GM12878 (cell line): Measurements from ENCODE around the gene TCEAL9.

Experiments used
- HDAC2 ChIP-seq: fragments of 200-600 bp; sonication (generic); IDR thresholded peaks from 2 replicates; pipeline ENCODE4 v1.6.1; 2017
- JUNB ChIP-seq: IDR thresholded peaks from 2 replicates; pipeline ENCODE4 v1.6.1; 2016; ENCODE audit warnings: antibody characterized with exemption, mild to moderate bottlenecking
- REST ChIP-seq: IDR thresholded peaks from 2 replicates; pipeline ENCODE4 v1.6.1; 2012; ENCODE audit warnings: mild to moderate bottlenecking, low read depth, low read length
- SMAD1 ChIP-seq: fragments of 450-650 bp; IDR thresholded peaks from 2 replicates; pipeline ENCODE4 v1.6.1; 2018; ENCODE audit warnings: mild to moderate bottlenecking, low read depth; ENCODE audit not compliant: partially characterized antibody
- SREBF2 ChIP-seq: IDR thresholded peaks from 2 replicates; pipeline ENCODE4 v1.6.1; 2012; ENCODE audit warnings: mild to moderate bottlenecking, low read length
- SRF ChIP-seq, 2 experiments: IDR thresholded peaks; 2 replicates each; pipeline ENCODE4 v1.6.1; 2011; ENCODE audit warnings: low read depth in 2 of 2, low read length in 2 of 2, mild to moderate bottlenecking in 1 of 2, moderate library complexity in 1 of 2
- TF ChIP-seq, protein P1 (sequence below): fragments of 450-650 bp; formaldehyde crosslinking; IDR thresholded peaks from 2 replicates; pipeline ENCODE4 v1.4.0; 2022; ENCODE audit warnings: mild to moderate bottlenecking, moderate library complexity
- TF ChIP-seq, protein P2 (sequence below): IDR thresholded peaks from 2 replicates; pipeline ENCODE4 v1.6.1; 2012; ENCODE audit warnings: low read depth, low read length, improper control_type of control experiment
- TF ChIP-seq, protein P3 (sequence below), 3 experiments: IDR thresholded peaks in 2 of 3; conservative IDR thresholded peaks in 1 of 3; 2 replicates each; pipeline ENCODE4 v1.5.1; 2011; ENCODE audit warnings: low read depth in 3 of 3, low read length in 3 of 3, mild to moderate bottlenecking in 3 of 3, control low read depth in 2 of 3, moderate library complexity in 2 of 3, inconsistent platforms in 1 of 3, mixed read lengths in 1 of 3; ENCODE audit not compliant: control insufficient read depth in 2 of 3, insufficient read depth in 1 of 3; ENCODE audit errors: extremely low read depth in 1 of 3

- TF ChIP-seq JUNB = no peak
- TF ChIP-seq, protein P1, sequence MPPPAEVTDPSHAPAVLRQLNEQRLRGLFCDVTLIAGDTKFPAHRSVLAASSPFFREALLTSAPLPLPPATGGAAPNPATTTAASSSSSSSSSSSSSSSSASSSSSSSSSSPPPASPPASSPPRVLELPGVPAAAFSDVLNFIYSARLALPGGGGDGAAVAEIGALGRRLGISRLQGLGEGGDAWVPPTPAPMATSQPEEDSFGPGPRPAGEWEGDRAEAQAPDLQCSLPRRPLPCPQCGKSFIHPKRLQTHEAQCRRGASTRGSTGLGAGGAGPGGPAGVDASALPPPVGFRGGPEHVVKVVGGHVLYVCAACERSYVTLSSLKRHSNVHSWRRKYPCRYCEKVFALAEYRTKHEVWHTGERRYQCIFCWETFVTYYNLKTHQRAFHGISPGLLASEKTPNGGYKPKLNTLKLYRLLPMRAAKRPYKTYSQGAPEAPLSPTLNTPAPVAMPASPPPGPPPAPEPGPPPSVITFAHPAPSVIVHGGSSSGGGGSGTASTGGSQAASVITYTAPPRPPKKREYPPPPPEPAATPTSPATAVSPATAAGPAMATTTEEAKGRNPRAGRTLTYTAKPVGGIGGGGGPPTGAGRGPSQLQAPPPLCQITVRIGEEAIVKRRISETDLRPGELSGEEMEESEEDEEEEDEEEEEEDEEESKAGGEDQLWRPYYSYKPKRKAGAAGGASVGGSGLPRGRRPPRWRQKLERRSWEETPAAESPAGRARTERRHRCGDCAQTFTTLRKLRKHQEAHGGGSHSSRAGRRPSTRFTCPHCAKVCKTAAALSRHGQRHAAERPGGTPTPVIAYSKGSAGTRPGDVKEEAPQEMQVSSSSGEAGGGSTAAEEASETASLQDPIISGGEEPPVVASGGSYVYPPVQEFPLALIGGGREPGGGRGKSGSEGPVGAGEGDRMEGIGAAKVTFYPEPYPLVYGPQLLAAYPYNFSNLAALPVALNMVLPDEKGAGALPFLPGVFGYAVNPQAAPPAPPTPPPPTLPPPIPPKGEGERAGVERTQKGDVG (CRISPR knock-in tag) = no peak
- TF ChIP-seq, protein P2, sequence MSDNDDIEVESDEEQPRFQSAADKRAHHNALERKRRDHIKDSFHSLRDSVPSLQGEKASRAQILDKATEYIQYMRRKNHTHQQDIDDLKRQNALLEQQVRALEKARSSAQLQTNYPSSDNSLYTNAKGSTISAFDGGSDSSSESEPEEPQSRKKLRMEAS = no peak
- TF ChIP-seq HDAC2 = no peak
- TF ChIP-seq, protein P3, sequence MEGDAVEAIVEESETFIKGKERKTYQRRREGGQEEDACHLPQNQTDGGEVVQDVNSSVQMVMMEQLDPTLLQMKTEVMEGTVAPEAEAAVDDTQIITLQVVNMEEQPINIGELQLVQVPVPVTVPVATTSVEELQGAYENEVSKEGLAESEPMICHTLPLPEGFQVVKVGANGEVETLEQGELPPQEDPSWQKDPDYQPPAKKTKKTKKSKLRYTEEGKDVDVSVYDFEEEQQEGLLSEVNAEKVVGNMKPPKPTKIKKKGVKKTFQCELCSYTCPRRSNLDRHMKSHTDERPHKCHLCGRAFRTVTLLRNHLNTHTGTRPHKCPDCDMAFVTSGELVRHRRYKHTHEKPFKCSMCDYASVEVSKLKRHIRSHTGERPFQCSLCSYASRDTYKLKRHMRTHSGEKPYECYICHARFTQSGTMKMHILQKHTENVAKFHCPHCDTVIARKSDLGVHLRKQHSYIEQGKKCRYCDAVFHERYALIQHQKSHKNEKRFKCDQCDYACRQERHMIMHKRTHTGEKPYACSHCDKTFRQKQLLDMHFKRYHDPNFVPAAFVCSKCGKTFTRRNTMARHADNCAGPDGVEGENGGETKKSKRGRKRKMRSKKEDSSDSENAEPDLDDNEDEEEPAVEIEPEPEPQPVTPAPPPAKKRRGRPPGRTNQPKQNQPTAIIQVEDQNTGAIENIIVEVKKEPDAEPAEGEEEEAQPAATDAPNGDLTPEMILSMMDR (IDR thresholded peaks at IDR 0.05 in 2 of 3, conservative IDR thresholded peaks at IDR 0.05 in 1 of 3; ENCODE audit: control insufficient read depth in 2 of 3, extremely low read depth in 1 of 3, insufficient read depth in 1 of 3, low read depth in 3 of 3, low read length in 3 of 3) = no peak
- TF ChIP-seq SREBF2 = no peak
- no peak for TF ChIP-seq SRF (IDR thresholded peaks at IDR 0.05; ENCODE audit: low read depth in 2 of 2, low read length in 2 of 2)
- TF ChIP-seq SMAD1 = no peak
- TF ChIP-seq REST = no peak
Measured at GRCh38 chrX:103393487-103393886, 37.2 kb downstream of the TCEAL9 start.
